Measurements from ENCODE around the gene MEGF11. TPM values are rescaled to one million over a fixed set of nuclear protein-coding genes. Genes with fewer than 3 reads are reported as not detected.

MEGF11 gene
- total RNA-seq, 2 donors from 2014 or later = not detected

- Histone ChIP-seq H3K4me1 (no peaks in the 10 kb centered on the region), H3K4me3 (no peak overlapping the region), H3K27ac (no peak overlapping the region), H3K27me3 (no peaks in the 10 kb centered on the region), H3K36me3 (no peaks in the 10 kb centered on the region), H3K9me3 (no peaks in the 10 kb centered on the region)
- no peak for DNase-seq (ENCODE audit: low spot score)
- TF ChIP-seq CTCF (IDR thresholded peaks at IDR 0.05) = no peak
Observed at GRCh38 chr15:66228807-66229735, 24.5 kb downstream of the MEGF11 start.

DNA sequence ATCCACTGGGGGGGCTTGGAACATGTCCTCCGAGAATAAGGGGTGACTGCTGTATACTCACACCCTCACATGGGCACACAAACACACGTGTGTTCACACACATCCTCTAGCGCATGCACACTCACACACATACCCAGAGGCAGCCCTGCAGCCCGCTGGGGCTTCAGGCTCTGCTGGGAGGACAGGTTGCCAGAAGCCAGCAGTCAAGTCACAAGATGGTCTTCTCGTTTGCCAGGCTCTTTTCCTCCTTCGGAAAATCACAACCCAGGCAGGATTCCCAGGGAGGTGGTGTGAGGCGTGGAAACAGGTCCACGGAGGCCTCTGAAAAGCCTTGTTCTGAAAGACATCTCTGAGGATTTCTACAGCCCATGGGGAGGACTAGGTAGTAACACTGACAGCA is 26.8 kb downstream of the MEGF11 start:
- Histone ChIP-seq H3K36me3 (no peaks in the 10 kb centered on the region), H3K4me1 (no peaks in the 10 kb centered on the region), H3K4me3 (no peak overlapping the region), H3K27me3 (no peaks in the 10 kb centered on the region), H3K9me3 (no peaks in the 10 kb centered on the region), H3K27ac (no peak overlapping the region)
- TF ChIP-seq CTCF (IDR thresholded peaks at IDR 0.05) = no peak
- DNase-seq (ENCODE audit: low spot score) = no peak

- no peak overlapping the region for H3K4me3 ChIP-seq
- DNase-seq (ENCODE audit: low spot score) = no peak
- no peaks in the 10 kb centered on the region for H3K9me3 ChIP-seq
- TF ChIP-seq CTCF (IDR thresholded peaks at IDR 0.05) = no peak
- no peaks in the 10 kb centered on the region for H3K4me1 ChIP-seq
- no peaks in the 10 kb centered on the region for H3K36me3 ChIP-seq
- no peaks in the 10 kb centered on the region for H3K27me3 ChIP-seq
- H3K27ac ChIP-seq = no peak overlapping the region
Observed at GRCh38 chr15:66225656-66226274, 27.8 kb downstream of the MEGF11 start.

- no peak for TF ChIP-seq CTCF (IDR thresholded peaks at IDR 0.05)
Observed at GRCh38 chr15:66224946-66225345, 28.6 kb downstream of the MEGF11 start.

DNA sequence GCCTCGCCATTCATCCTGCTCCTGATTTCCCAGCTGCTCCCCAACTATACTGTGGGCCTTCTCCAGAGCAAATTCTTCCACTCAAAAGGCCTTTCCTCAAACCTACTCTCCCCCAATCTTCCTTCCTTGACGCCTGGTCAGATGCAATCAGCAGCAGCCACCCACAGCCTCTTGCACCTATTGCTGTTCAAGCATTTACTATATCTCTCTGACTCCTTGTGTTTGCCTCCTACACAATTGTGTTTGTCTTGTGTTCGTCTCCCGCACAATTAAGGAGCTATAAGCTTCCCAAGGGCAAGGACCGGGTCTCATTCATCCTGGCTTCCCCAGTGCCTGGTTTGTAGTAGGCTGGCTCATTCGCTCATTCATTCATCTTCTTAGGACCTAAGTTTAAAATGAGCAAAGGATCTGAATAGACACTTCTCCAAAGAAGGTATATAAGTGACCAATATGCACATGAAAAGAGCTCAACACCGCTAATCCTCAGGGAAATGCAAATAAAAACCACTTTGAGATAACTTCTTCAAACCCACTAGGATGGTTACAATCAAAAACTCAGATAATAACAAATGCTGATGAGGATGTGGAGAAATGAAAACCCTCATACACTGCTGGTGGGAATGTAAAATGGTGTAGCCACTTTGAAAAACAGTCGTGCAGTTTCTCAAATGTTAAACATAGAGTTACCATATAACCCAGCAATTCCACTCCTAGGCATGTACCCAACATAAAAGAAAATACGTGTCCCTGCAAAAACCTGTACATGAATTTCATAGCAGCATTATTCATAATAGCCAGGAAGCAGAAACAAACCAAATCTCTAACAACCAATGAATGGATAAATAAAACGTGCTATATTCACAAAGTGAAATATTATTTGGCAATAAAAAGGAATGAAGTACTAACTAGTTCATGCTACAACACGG is 31.0 kb downstream of the MEGF11 start:
- H3K27ac ChIP-seq = no peak overlapping the region
- no peaks in the 10 kb centered on the region for H3K36me3 ChIP-seq
- H3K4me1 ChIP-seq = no peaks in the 10 kb centered on the region
- no peak for DNase-seq (ENCODE audit: low spot score)
- H3K27me3 ChIP-seq = no peaks in the 10 kb centered on the region
- no peaks in the 10 kb centered on the region for H3K9me3 ChIP-seq
- TF ChIP-seq CTCF (IDR thresholded peaks at IDR 0.05) = no peak
- no peak overlapping the region for H3K4me3 ChIP-seq

More at GRCh38 chr15:66224946-66225345, 28.6 kb downstream of the MEGF11 start:
- no peak overlapping the region for H3K4me3 ChIP-seq
- H3K27ac ChIP-seq = no peak overlapping the region
- H3K4me1 ChIP-seq = no peaks in the 10 kb centered on the region
- H3K27me3 ChIP-seq = no peaks in the 10 kb centered on the region
- H3K9me3 ChIP-seq = no peaks in the 10 kb centered on the region
- no peaks in the 10 kb centered on the region for H3K36me3 ChIP-seq
- no peak for DNase-seq (ENCODE audit: low spot score)

Measured in right atrium auricular region (tissue), 2 donors.